HepG2 (cell line): Measurements from ENCODE around the gene KRTAP10-9. TPM values are rescaled to one million over a fixed set of nuclear protein-coding genes. Genes with fewer than 3 reads are reported as not detected.

Source experiments
- ATAC-seq: fragments of 200-7000 bp; cut with Tn5 transposase; 3 replicates; pipeline ENCODE4 v1.9.1; 2020; ENCODE audit warnings: mild to moderate bottlenecking, moderate library complexity
- BruUV-seq: library from RNA; stranded (reverse); fragments of 400-500 nt; replicated peaks from 2 replicates; lab custom pipeline; 2021; lab: Mats Ljungman, UMichigan
- CTCF ChIA-PET: fragments of 300-600 bp; formaldehyde crosslinking; extraction: SDS; loops from one replicate; lab custom pipeline; 2021; ENCODE audit warnings: low total read pairs, inconsistent platforms, low intra/inter-chr PET ratio; lab: Yijun Ruan, JAX
- POLR2A ChIA-PET: fragments of 350-600 bp; sonication (Branson Sonifier 250); formaldehyde crosslinking; loops from one replicate; lab custom pipeline; 2020; ENCODE audit warnings: antibody characterized with exemption, inconsistent platforms; lab: Yijun Ruan, JAX
- DNase-seq: peaks from one replicate; pipeline ENCODE4 v3.0.0-alpha.2; 2015; ENCODE audit warnings: low spot score
- FAIRE-seq: peaks from 3 replicates; lab custom pipeline; 2011; peaks lifted over from hg19 to GRCh38; lab: Jason Lieb, UNC
- H2AFZ ChIP-seq: one replicate; pipeline ENCODE4 v1.6.1; 2011; ENCODE audit warnings: low read length, inconsistent platforms
- H3K27ac ChIP-seq: fragments of 300-600 bp; 3 replicates; pipeline ENCODE4 v1.8.0; 2011; ENCODE audit warnings: mixed run types, mild to moderate bottlenecking, mixed read lengths, low read length, inconsistent platforms; ENCODE audit not compliant: insufficient read depth; ENCODE audit errors: extremely low read length
- H3K27me3 ChIP-seq, 2 experiments: fragments of 200-600 bp in 1 of 2; 2 replicates in 1 of 2; 3 replicates in 1 of 2; pipeline versions ENCODE4 v1.6.0 to v1.8.0; 2011; ENCODE audit warnings: low read length in 2 of 2, mild to moderate bottlenecking in 2 of 2, moderate library complexity in 2 of 2, inconsistent platforms in 1 of 2; ENCODE audit not compliant: insufficient read depth in 2 of 2, control insufficient read depth in 1 of 2
- H3K36me3 ChIP-seq, 2 experiments: fragments of 200-600 bp in 1 of 2; replicated peaks in 1 of 2; 2 replicates in 1 of 2; 3 replicates in 1 of 2; pipeline versions ENCODE4 v1.5.1 to v1.8.0; 2011; ENCODE audit warnings: low read length in 2 of 2, inconsistent platforms in 1 of 2; ENCODE audit not compliant: insufficient read depth in 2 of 2, control insufficient read depth in 1 of 2
- H3K4me1 ChIP-seq: 2 replicates; pipeline ENCODE4 v1.5.1; 2012; ENCODE audit warnings: low read length, inconsistent platforms; ENCODE audit not compliant: insufficient read depth
- H3K4me2 ChIP-seq: 2 replicates; pipeline ENCODE4 v1.6.0; 2011; ENCODE audit warnings: low read depth, low read length, inconsistent platforms
- H3K4me3 ChIP-seq, 3 experiments: fragments of 200-600 bp in 1 of 3; sonication (generic), shearing (Covaris generic) in 1 of 3; replicated peaks in 1 of 3; 2 replicates each; pipeline ENCODE4 v1.5.1; 2011 to 2016; ENCODE audit warnings: low read length in 3 of 3, inconsistent platforms in 2 of 3, low read depth in 2 of 3, mild to moderate bottlenecking in 2 of 3, control low read depth in 1 of 3, mixed read lengths in 1 of 3; ENCODE audit not compliant: insufficient read depth in 1 of 3
- H3K79me2 ChIP-seq: one replicate; pipeline ENCODE4 v1.6.1; 2011; ENCODE audit warnings: low read length, inconsistent platforms; ENCODE audit not compliant: insufficient read depth
- H3K9ac ChIP-seq: 2 replicates; pipeline ENCODE4 v1.6.0; 2011; ENCODE audit warnings: mild to moderate bottlenecking, low read depth, low read length, inconsistent platforms; ENCODE audit not compliant: insufficient read depth
- H3K9me3 ChIP-seq: 2 replicates; pipeline ENCODE4 v1.5.1; 2012; ENCODE audit warnings: mild to moderate bottlenecking, low read length
- H4K20me1 ChIP-seq: 2 replicates; pipeline ENCODE4 v1.6.0; 2011; ENCODE audit warnings: inconsistent platforms, mild to moderate bottlenecking, low read length, moderate library complexity; ENCODE audit not compliant: insufficient read depth
- ATF7 ChIP-seq, 2 experiments: fragments of 450-650 bp in 1 of 2; sonication (generic) in 1 of 2; formaldehyde crosslinking in 1 of 2; IDR thresholded peaks; 2 replicates each; pipeline versions ENCODE4 v1.4.0 to v1.6.1; 2016 to 2020; ENCODE audit warnings: antibody characterized with exemption in 1 of 2, mild to moderate bottlenecking in 1 of 2, missing genetic modification reagents in 1 of 2
- ZBTB49 ChIP-seq: sonication (generic); formaldehyde crosslinking; IDR thresholded peaks from 2 replicates; pipeline ENCODE4 v1.4.0; 2020; ENCODE audit warnings: missing genetic modification reagents, borderline replicate concordance
- ZMAT5 ChIP-seq: sonication (generic); formaldehyde crosslinking; IDR thresholded peaks from 2 replicates; pipeline ENCODE4 v1.5.0; 2020; ENCODE audit warnings: mild to moderate bottlenecking, low read depth, missing genetic modification reagents, borderline replicate concordance
- ZNF451 ChIP-seq: sonication (generic); formaldehyde crosslinking; IDR thresholded peaks from 2 replicates; pipeline ENCODE4 v1.5.0; 2020; ENCODE audit warnings: mild to moderate bottlenecking, missing genetic modification reagents
- WGBS: methylation state at CpG from one replicate; pipeline ENCODE4 v1.1.6; 2017; ENCODE audit warnings: low lambda C conversion rate; 5-methylcytosine and 5-hydroxymethylcytosine counted together
- in situ Hi-C: cut with HindIII; loops from 2 replicates; pipeline ENCODE4 v1.10.0; 2017; ENCODE audit warnings: low pct_unique_long_range_greater_than_20kb; ENCODE audit not compliant: extremely low pct_ligation_motif_present
- intact Hi-C: fragments of 100-400 bp; cut with micrococcal nuclease; formaldehyde crosslinking; loops from one replicate; pipeline ENCODE4 v1.10.0; 2022; ENCODE audit not compliant: unreplicated experiment
- polyA plus RNA-seq, 8 experiments: library from polyadenylated mRNA; depleted of rRNA in 3 of 8; stranded (reverse) in 7 of 8; unstranded in 1 of 8; fragments of >200 nt; fragmentation: Illumina TruSeq in 4 of 8; extraction: Trizol in 4 of 8; gene quantifications; 2 replicates each; pipeline versions ENCODE4 v1.2.1 to v1.2.3, GENCODE V29; 2011 to 2016; ENCODE audit warnings: low read depth in 4 of 8, missing spikeins in 1 of 8, mixed read lengths in 1 of 8; ENCODE audit not compliant: insufficient read depth in 1 of 8
- total RNA-seq, 5 experiments: library from RNA; depleted of rRNA; stranded (reverse); fragments of >200 nt; fragmentation: Illumina TruSeq; extraction: Trizol; gene quantifications; 2 replicates each; pipeline ENCODE4 v1.2.3, GENCODE V29; 2016; ENCODE audit warnings: low read depth in 1 of 5

Gene KRTAP10-9
- total and polyA plus RNA-seq, 2 of the 13 experiments (the other 11 are each of a cell fraction or from before 2014, with no cell fraction given) = not detected

DNA sequence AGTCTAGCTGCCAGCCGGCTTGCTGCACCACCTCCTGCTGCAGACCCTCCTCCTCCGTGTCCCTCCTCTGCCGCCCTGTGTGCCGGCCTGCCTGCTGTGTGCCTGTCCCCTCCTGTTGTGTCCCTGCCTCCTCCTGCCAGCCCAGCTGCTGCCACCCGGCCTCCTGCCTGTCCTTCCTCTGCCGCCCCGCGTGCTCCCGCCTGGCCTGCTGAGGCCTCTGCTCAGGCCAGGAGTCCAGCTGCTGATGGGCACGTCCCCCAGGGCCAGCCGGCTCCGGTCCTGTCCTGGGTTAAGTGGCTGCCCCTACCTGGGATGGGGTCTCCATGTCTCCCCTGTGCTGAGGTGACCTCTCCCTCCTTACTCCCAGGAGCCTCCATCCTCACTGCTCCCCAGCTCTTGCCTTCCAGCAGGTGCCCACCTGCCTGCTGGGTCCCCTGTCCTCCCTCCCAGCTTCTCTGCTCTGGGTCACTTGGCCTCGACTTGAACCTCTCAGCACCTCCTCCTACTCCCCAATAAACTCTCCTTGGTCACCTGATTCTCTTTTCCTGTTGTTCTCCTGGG, 14.1 kb upstream of the KRTAP10-9 start:
- Histone ChIP-seq H3K9me3 (peaks cover 24% of the 10 kb centered on the region; the same call in 1 of the 2 replicates), H3K9ac (no peak overlapping the region), H3K36me3 (no peaks in the 10 kb centered on the region), H3K27ac (no peak overlapping the region), H3K4me1 (no peaks in the 10 kb centered on the region), H2AFZ (no peak overlapping the region), H3K4me2 (no peak overlapping the region), H3K4me3 (no peak overlapping the region), H3K27me3 (peaks cover 2 to 28% of the 10 kb centered on the region in 2 experiments; a peak in 3 of 5 replicates), H4K20me1 (no peaks in the 10 kb centered on the region), H3K79me2 (no peaks in the 10 kb centered on the region)
- in situ Hi-C loops (no loop called here), intact Hi-C loops (no loop called here)
- POLR2A ChIA-PET = no interaction called here
- 59% methylated on average over 9 of the region's 13 CpGs for whole genome bisulfite sequencing
- BruUV-seq = no TSS peak
- CTCF ChIA-PET = no interaction called here
- DNase-seq (no peak), ATAC-seq (no peak), FAIRE-seq (no peak)
- TF ChIP-seq ZBTB49 (CRISPR knock-in tag) (no peak), ZMAT5 (CRISPR knock-in tag) (no peak), ZNF451 (CRISPR knock-in tag) (no peak), ATF7 (IDR thresholded peaks at IDR 0.05) (no peak), ATF7 (CRISPR knock-in tag; IDR thresholded peaks at IDR 0.05) (no peak)
